ENCODE data around the gene RCAN1.

DNA sequence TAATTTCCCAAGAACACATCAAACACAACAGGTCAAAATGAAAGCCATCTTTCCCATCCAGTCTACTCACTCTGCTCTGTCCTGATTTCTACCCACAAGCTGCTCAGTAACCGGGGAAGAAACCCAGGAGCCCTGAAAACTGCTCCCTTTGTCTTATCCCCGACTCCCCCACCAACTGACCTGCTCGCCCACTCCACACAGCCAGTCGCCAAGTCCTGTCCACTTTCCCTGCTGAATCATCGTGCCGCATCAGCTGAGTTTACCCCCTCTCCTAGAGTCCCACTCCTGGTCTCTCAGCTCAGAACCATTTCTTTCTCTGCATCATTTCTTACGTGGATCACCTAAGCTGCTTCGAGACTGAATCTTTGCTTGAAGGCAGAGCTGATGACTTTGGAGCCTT is 11.2 kb upstream of the RCAN1 start:
- TF ChIP-seq POLR2A (IDR thresholded peaks at IDR 0.05) = no peak
- TF ChIP-seq, protein P1, sequence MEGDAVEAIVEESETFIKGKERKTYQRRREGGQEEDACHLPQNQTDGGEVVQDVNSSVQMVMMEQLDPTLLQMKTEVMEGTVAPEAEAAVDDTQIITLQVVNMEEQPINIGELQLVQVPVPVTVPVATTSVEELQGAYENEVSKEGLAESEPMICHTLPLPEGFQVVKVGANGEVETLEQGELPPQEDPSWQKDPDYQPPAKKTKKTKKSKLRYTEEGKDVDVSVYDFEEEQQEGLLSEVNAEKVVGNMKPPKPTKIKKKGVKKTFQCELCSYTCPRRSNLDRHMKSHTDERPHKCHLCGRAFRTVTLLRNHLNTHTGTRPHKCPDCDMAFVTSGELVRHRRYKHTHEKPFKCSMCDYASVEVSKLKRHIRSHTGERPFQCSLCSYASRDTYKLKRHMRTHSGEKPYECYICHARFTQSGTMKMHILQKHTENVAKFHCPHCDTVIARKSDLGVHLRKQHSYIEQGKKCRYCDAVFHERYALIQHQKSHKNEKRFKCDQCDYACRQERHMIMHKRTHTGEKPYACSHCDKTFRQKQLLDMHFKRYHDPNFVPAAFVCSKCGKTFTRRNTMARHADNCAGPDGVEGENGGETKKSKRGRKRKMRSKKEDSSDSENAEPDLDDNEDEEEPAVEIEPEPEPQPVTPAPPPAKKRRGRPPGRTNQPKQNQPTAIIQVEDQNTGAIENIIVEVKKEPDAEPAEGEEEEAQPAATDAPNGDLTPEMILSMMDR (IDR thresholded peaks at IDR 0.05) = no peak
